ENCODE results near the gene ATP13A4.
"Not testable (repeated sequence)": the region's sequence is repeated elsewhere in the genome, so short reads cannot be mapped to it uniquely, and the experiment has no call there.

ATP13A4 gene

DNA sequence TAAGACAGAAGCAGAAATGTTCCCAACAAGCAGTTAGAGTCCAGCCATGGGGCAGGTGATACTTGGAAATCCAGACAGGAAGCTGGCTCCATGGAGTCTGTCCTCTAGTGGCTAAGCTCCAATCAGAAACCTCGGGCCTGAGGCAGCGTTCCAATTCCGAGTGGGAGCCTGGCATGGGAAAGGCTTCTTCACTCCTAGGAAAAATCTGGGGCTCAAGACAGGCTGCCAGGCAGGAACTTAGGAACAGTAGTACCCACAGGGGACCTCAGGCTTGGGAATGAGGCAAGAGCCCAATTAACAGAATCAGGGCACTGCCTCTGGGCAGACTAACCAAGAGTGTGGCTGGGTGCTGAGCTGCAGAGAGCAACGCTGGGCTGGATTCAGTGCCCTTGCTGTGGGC, 6.2 kb upstream of the ATP13A4 start:
- no peak for DNase-seq (ENCODE audit: low read depth)

DNA sequence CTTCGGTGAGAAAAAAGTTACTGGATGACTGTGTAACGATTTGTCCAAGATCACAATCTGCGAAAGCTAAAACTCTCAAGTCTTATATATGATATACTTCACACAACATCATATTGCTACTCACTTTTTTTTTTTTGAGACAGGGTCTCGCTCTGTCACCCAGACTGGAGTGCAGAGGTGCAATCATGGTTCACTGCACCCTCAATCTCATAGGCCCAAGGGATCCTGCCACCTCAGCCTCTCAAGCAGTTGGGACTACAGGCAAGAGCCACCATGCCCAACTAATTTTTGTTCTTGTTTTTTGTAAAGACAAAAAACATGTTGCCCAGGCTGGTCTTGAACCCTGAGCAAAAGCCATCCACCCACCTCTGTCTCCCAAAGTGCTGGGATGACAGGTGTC, 5.4 kb upstream of the ATP13A4 start:
- DNase-seq (ENCODE audit: low read depth) = no peak

DNA sequence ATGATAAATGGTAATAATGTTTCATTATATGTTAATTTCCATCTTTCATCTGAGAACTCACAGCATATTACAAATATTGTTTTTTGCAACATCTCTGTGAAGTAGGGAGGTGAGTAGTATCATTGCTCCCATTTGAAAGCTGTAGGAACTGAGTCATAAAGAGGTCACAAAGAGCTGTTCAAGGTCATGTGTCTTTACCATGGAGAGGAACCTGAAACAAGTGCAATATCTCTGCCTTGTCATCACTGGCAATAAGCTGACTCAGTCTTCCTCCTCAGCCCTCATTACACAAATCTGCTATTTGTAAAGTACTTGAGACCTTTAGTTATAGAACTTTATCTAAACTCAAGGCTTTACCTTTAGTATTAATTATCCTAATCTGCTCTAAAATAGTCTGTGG, 4.4 kb upstream of the ATP13A4 start:
- DNase-seq (ENCODE audit: low read depth) = no peak

DNA sequence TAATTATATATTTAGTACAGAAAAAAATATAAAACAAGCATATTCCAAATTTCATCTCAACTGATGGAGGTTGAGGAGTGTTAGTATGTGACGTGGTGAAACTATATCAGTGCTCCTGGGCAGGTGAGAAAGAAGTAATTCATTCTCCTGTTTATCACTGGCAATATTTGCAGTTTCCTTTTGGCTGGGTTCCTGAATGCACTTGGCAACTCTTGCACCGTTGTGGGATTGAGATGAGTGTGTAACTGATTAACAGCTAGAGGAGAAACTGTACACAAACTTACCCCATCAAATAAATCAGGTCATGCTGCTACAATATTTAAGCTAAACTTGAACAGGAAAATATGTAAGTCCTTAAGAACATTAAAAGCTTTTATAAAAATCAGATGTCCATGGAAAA, 2.1 kb upstream of the ATP13A4 start:
- DNase-seq (ENCODE audit: low read depth) = no peak

GRCh38 chr3:193553586-193553985, 1.1 kb downstream of the ATP13A4 start:
- DNase-seq (ENCODE audit: low read depth) = no peak

GRCh38 chr3:193552923-193553322, 1.8 kb downstream of the ATP13A4 start:
- DNase-seq (ENCODE audit: low read depth) = no peak

DNA sequence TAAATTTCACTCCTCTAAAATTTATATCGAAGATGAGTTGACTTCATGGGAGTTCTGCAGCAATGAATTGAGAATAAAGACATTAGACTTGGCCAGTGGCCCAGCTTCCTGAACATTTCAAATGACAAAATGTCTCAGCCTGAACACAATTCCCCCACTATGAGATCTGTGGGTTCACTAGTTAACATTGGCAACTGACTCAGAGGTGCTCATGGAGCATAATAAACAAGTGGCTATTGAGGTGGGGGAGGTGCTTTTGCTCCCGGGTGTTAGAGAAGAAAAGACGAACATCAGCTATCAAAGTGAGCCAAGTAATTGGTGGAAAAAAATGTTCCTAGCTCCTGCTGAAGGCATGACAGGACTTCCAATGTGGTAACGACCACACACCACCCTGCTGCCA, 6.3 kb downstream of the ATP13A4 start:
- DNase-seq (ENCODE audit: low read depth) = no peak

GRCh38 chr3:193546129-193546528, 8.6 kb downstream of the ATP13A4 start:
- DNase-seq (ENCODE audit: low read depth) = no peak

GRCh38 chr3:193545304-193545703, 9.4 kb downstream of the ATP13A4 start:
- DNase-seq (ENCODE audit: low read depth) = no peak

GRCh38 chr3:193544289-193544688, 10.4 kb downstream of the ATP13A4 start:
- no peak for DNase-seq (ENCODE audit: low read depth)

DNA sequence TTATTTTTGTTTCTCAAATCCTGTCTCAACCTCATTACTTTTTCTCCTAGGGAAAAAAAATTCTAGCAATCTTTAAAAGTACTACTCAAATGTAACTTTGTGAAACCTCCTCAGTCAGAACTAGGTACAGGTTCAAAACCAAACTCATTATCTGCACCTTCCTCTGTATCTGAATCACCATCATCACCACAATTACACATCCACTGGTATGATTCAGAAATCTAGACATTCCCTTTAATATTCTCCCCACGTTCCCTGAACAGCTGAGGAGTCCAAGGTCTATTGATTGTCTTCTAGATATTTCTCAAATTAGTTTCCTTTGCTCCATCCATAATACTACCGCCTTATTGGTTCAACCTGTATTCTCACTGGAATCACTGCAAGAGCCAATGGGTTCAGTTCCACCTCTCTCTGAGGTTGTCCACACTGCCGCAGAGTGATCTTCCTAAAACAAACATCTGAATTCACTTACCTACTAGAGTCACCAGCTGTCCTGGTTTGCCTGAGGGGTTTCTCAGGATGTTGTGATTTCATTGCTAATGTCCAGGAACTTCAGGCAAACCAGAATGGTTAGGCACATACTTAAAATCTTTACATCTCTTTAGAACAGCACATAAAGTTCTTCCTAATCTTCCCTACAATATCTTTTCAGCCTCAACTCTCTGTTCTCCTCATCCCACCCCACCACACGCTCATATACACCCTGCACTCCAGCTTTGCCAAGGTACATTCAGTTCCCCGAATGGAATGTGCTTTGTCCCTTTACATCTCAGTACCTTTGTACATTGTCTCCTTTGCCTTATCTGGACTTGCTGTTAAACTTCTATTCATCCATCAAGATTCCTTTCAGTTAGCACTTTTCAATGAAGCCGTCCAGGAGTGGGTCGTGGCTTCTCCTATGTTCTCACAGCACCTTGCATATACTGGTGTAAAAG, 24.2 kb downstream of the ATP13A4 start:
- no peak for DNase-seq (ENCODE audit: low read depth)

DNA sequence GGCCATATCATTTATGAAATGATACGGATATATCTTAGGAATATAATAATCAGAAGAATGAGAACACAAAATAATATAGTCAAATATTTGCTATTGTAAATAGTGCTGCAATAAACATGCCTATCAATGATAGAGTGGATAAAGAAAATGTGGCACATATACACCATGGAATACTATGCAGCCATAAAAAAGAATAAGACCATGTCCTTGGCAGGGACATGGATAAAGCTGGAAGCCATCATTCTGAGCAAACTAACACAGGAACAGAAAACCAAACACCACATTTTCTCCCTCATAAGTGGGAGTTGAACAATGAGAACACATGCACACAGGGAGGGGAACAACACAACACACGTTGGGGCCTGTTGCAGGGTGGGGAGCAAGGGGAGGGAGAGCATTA, 28.6 kb downstream of the ATP13A4 start:
- DNase-seq (ENCODE audit: low read depth) = not testable (repeated sequence)

- DNase-seq (ENCODE audit: low read depth) = no peak
These were observed 32.2 kb downstream of the ATP13A4 start for GRCh38 chr3:193522473-193522872.

DNA sequence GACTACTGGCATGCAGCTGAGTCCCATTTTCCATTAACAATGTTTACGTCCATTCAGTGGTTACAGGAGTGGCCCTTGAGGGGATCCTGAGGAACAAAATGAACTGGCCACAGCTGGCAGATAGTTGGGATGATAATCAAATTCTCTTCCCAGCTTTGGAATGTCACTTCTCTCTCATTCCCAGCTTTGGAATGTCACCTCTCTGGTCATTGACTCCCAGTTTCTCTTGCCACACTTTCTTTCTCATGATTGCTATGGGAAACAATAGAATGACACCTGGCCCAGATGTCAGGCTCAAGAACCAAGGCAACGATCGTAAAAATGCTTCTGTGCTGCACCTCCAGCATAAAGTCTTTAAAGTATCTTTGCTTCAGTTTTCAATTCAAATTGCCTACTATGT, 34.0 kb downstream of the ATP13A4 start:
- DNase-seq (ENCODE audit: low read depth) = no peak

GRCh38 chr3:193515966-193516365, 38.7 kb downstream of the ATP13A4 start:
- no peak for DNase-seq (ENCODE audit: low read depth)

GRCh38 chr3:193510154-193510553, 44.5 kb downstream of the ATP13A4 start:
- no peak for DNase-seq (ENCODE audit: low read depth)

DNA sequence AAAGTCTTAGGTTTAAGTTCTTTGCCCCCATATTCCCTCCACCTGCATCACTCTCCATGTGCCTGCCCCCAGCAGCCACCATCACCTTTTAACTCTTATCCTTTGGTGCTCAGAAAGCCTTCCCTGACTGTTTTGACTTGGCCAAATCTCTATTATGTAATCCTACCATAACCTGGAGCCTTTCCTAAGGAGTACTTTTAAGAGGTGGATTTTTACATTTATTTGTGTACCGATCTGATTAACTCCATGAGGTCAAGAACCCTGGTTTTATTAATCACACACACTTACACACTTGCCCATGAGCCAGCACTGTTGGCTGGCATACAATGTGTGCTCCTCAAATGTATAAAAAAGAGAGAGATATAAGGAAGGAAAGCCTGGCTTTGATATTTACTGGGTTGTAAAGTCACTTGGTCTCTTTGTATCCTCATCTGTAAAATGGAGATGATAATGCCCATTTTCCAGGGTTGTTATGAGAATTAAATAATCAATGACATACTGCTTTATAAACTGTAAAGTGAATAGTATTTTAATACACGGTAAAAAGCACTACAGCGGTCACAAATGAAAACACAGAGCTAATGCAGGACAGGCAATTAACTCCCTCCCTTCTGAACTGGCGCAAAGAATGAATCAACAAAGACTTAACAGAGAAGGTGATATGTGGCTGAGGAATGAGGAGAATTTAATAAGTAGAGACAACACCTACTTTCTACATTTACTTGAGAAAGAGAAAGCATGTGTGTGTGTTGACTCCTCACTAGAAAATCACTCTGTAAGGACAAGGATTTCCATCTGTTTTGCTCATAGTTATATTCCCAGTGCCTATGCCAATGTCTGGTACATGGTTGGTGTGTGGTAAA, 45.4 kb downstream of the ATP13A4 start:
- no peak for DNase-seq (ENCODE audit: low read depth)

DNA sequence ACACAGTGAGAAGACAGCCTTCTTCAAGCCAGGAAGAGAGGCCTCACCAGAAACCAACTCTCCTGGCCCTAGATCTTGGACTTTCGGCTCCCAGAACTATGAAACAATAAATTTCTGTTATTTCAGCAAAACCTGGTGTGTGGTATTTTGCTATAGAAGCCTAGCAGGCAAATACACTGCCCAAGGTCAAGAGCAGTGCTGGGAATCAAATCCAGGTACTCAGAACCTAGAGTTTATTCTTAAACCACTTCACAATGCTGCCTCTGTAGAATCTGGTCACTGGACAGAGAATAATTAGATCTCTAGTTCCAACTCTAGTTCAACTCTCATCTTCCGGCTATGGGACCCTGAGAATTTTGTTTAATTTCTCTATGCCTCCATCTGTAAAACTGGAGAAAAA, 46.6 kb downstream of the ATP13A4 start:
- DNase-seq (ENCODE audit: low read depth) = no peak

- no peak for DNase-seq (ENCODE audit: low read depth)
These were observed 47.1 kb downstream of the ATP13A4 start for GRCh38 chr3:193507566-193507965.

GRCh38 chr3:193506921-193507320, 47.8 kb downstream of the ATP13A4 start:
- DNase-seq (ENCODE audit: low read depth) = no peak

DNA sequence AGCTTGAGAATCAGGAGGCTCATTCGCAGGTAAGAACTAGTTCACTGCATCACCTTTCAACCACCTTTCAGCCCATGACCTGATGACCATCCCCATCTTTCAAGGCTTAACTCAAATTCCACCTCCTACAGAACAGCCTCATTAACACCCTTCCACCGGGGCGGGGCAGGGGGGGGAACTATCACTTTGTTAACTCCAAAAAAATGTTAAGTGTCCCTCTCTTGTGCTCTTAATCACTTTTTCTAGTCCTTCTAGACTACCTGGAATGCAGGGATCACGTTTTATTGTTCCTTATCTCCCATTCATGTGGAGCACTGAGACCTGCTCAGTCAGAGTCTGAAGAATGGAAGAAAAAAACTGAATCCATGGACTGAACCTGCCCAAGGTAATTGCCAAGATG, 51.8 kb downstream of the ATP13A4 start:
- DNase-seq (ENCODE audit: low read depth) = no peak

DNA sequence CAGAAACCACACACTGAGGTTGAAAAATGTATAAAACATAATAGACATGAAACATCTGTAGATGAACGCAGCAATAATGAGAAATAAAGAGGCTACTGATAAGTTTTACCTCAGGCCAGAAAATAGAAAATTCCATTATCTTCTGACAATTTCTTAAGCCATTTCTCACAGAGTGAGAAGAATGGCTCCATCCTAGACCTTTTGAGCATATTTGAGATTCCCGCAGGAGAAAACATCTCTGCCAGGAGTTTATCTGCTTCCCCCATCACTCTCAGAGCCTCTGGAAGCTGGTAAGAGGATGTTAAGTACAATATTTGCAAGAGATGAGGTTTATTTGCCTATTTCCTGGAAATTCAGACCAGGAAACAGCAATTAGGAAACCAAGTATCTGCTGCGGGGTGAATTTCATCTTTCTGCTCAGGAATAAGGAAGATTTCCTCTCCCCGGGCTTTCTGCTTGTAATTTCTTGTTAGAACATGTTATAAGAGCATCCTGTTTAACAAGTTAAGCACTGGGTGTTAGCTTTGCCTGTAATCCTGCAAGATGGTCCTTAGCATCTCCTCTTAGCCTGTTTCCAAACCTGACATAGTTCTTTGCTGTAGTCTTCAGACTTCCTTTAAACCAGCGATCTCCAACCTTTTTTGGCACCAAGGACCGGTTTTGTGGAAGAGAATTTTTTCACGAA, 54.8 kb downstream of the ATP13A4 start:
- DNase-seq (ENCODE audit: low read depth) = no peak
